ENCODE results near the gene UBE3D. TPM values are rescaled to one million over a fixed set of nuclear protein-coding genes. Genes with fewer than 3 reads are reported as not detected.

UBE3D gene
- total RNA-seq, 1 experiment from 2014 or later, result 14.0 TPM

- TF ChIP-seq ARID4B (CRISPR knock-in tag; IDR thresholded peaks at IDR 0.05; ENCODE audit: borderline replicate concordance) (no peak), ESRRA (CRISPR knock-in tag; IDR thresholded peaks at IDR 0.05; ENCODE audit: borderline replicate concordance) (no peak), ATF1 (CRISPR knock-in tag; IDR thresholded peaks at IDR 0.05) (no peak), ZNF532 (CRISPR knock-in tag; IDR thresholded peaks at IDR 0.05; ENCODE audit: borderline replicate concordance) (no peak)
- TF ChIP-seq, protein P1, sequence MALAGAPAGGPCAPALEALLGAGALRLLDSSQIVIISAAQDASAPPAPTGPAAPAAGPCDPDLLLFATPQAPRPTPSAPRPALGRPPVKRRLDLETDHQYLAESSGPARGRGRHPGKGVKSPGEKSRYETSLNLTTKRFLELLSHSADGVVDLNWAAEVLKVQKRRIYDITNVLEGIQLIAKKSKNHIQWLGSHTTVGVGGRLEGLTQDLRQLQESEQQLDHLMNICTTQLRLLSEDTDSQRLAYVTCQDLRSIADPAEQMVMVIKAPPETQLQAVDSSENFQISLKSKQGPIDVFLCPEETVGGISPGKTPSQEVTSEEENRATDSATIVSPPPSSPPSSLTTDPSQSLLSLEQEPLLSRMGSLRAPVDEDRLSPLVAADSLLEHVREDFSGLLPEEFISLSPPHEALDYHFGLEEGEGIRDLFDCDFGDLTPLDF (CRISPR knock-in tag; IDR thresholded peaks at IDR 0.05), result no peak
Measured at GRCh38 chr6:82906489-82906888, 159.2 kb downstream of the UBE3D start (continued).

GRCh38 chr6:82904860-82905259, 160.8 kb downstream of the UBE3D start:
- Mint-ChIP-seq H3K36me3 (no peaks in the 10 kb centered on the region), H3K4me3 (no peak overlapping the region), H3K9me3 (no peaks in the 10 kb centered on the region), H3K27ac (no peak overlapping the region), H3K27me3 (ENCODE audit: low read depth) (no peaks in the 10 kb centered on the region), H3K4me1 (peaks cover 2% of the 10 kb centered on the region; the same call in 1 of the 2 replicates)
- TF ChIP-seq GTF2I (CRISPR knock-in tag; conservative IDR thresholded peaks at IDR 0.05) (no peak), ZBTB21 (CRISPR knock-in tag; IDR thresholded peaks at IDR 0.05; ENCODE audit: borderline replicate concordance) (no peak), NR2C2 (CRISPR knock-in tag; IDR thresholded peaks at IDR 0.05) (no peak), JUN (CRISPR knock-in tag; IDR thresholded peaks at IDR 0.05) (no peak), NFATC4 (CRISPR knock-in tag; IDR thresholded peaks at IDR 0.05) (no peak), SOX15 (CRISPR knock-in tag; IDR thresholded peaks at IDR 0.05) (no peak), ELF4 (CRISPR knock-in tag; IDR thresholded peaks at IDR 0.05; ENCODE audit: low read depth) (no peak)
- TF ChIP-seq, protein P2, sequence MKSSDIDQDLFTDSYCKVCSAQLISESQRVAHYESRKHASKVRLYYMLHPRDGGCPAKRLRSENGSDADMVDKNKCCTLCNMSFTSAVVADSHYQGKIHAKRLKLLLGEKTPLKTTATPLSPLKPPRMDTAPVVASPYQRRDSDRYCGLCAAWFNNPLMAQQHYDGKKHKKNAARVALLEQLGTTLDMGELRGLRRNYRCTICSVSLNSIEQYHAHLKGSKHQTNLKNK (CRISPR knock-in tag; IDR thresholded peaks at IDR 0.05), result no peak
- TF ChIP-seq, protein P3, sequence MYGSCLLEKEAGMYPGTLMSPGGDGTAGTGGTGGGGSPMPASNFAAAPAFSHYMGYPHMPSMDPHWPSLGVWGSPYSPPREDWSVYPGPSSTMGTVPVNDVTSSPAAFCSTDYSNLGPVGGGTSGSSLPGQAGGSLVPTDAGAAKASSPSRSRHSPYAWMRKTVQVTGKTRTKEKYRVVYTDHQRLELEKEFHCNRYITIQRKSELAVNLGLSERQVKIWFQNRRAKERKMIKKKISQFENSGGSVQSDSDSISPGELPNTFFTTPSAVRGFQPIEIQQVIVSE (CRISPR knock-in tag; IDR thresholded peaks at IDR 0.05; ENCODE audit: borderline replicate concordance), result no peak
- TF ChIP-seq, protein P4, sequence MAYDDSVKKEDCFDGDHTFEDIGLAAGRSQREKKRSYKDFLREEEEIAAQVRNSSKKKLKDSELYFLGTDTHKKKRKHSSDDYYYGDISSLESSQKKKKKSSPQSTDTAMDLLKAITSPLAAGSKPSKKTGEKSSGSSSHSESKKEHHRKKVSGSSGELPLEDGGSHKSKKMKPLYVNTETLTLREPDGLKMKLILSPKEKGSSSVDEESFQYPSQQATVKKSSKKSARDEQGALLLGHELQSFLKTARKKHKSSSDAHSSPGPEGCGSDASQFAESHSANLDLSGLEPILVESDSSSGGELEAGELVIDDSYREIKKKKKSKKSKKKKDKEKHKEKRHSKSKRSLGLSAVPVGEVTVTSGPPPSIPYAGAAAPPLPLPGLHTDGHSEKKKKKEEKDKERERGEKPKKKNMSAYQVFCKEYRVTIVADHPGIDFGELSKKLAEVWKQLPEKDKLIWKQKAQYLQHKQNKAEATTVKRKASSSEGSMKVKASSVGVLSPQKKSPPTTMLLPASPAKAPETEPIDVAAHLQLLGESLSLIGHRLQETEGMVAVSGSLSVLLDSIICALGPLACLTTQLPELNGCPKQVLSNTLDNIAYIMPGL (CRISPR knock-in tag; IDR thresholded peaks at IDR 0.05), result no peak
- TF ChIP-seq, protein P5, sequence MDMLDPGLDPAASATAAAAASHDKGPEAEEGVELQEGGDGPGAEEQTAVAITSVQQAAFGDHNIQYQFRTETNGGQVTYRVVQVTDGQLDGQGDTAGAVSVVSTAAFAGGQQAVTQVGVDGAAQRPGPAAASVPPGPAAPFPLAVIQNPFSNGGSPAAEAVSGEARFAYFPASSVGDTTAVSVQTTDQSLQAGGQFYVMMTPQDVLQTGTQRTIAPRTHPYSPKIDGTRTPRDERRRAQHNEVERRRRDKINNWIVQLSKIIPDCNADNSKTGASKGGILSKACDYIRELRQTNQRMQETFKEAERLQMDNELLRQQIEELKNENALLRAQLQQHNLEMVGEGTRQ (CRISPR knock-in tag; IDR thresholded peaks at IDR 0.05), result no peak
- ATAC-seq (no peak), DNase-seq (ENCODE audit: low spot score) (no peak)
- CTCF ChIA-PET, result no interaction called here
- POLR2A ChIA-PET, result no interaction called here
